ENCODE results near the gene FTO. TPM values are rescaled to one million over a fixed set of nuclear protein-coding genes. Genes with fewer than 3 reads are reported as not detected.
"Not testable (repeated sequence)": the region's sequence is repeated elsewhere in the genome, so short reads cannot be mapped to it uniquely, and the experiment has no call there.

FTO gene
- polyA plus RNA-seq, 3 donors: 16.8 to 51.0 (median 37.7) TPM

- Mint-ChIP-seq H3K4me3 (no peak overlapping the region), H3K9me3 (peaks cover 0 to 6% (median 2%) of the 10 kb centered on the region in 7 donors), H3K36me3 (no peaks in the 10 kb centered on the region), H3K27me3 (ENCODE audit: low read depth in 3 of 3) (peaks cover 0 to 6% (median 5%) of the 10 kb centered on the region in 3 donors), H3K27ac (peak overlapping the region in 1 of 7 donors; percentile 6), H3K4me1 (peaks cover 11% of the 10 kb centered on the region)
- Histone ChIP-seq H3K9ac (ENCODE audit: insufficient read depth, low read length, poor library complexity, severe bottlenecking) (no peak overlapping the region), H3K79me2 (ENCODE audit: insufficient read depth, low read length) (no peaks in the 10 kb centered on the region), H3K9me3 (replicated peaks in 1 of 2; ENCODE audit: control insufficient read depth in 1 of 2, insufficient read depth in 1 of 2, low read length in 2 of 2) (no peaks in the 10 kb centered on the region), H3K27me3 (ENCODE audit: control insufficient read depth in 2 of 2, insufficient read depth in 2 of 2, low read length in 2 of 2) (no peaks in the 10 kb centered on the region), H3K4me1 (ENCODE audit: control insufficient read depth in 1 of 2, insufficient read depth in 2 of 2, low read length in 2 of 2) (peaks cover 0 to 8% of the 10 kb centered on the region in 2 donors), H3K4me3 (replicated peaks in 1 of 3; ENCODE audit: low read depth in 2 of 3, low read length in 3 of 3) (no peak overlapping the region), H3K4me2 (replicated peaks; ENCODE audit: extremely low read depth, low read length, poor library complexity, severe bottlenecking) (no peak overlapping the region), H3K27ac (ENCODE audit: low read depth in 1 of 2, low read length in 2 of 2) (no peak overlapping the region), H4K20me1 (ENCODE audit: insufficient read depth, low read length) (no peaks in the 10 kb centered on the region), H2AFZ (ENCODE audit: insufficient read depth, low read depth, low read length, poor library complexity, severe bottlenecking) (no peak overlapping the region), H3K36me3 (replicated peaks in 1 of 2; ENCODE audit: control insufficient read depth in 1 of 2, insufficient read depth in 2 of 2, low read length in 2 of 2) (no peaks in the 10 kb centered on the region)
- no peak for TF ChIP-seq CTCF (IDR thresholded peaks at IDR 0.05)
- intact Hi-C loops (cut with micrococcal nuclease): no loop called here
- 100% methylated on average over 1 of the region's 3 CpGs for WGBS (ENCODE audit: insufficient coverage)
- DNase-seq: no peak
These were observed 476.7 kb downstream of the FTO start for GRCh38 chr16:54180421-54181359.

- H3K36me3 ChIP-seq (replicated peaks in 1 of 2; ENCODE audit: control insufficient read depth in 1 of 2, insufficient read depth in 2 of 2, low read length in 2 of 2); H3K27me3 Mint-ChIP-seq (ENCODE audit: low read depth in 3 of 3); H3K9ac ChIP-seq (ENCODE audit: insufficient read depth, low read length, poor library complexity, severe bottlenecking); H3K9me3 Mint-ChIP-seq; DNase-seq; intact Hi-C loops (cut with micrococcal nuclease); H3K27ac Mint-ChIP-seq; H3K4me3 ChIP-seq (replicated peaks in 1 of 3; ENCODE audit: low read depth in 2 of 3, low read length in 3 of 3); H3K4me1 ChIP-seq (ENCODE audit: control insufficient read depth in 1 of 2, insufficient read depth in 2 of 2, low read length in 2 of 2); H3K79me2 ChIP-seq (ENCODE audit: insufficient read depth, low read length); H3K4me1 Mint-ChIP-seq; H4K20me1 ChIP-seq (ENCODE audit: insufficient read depth, low read length); H3K27ac ChIP-seq (ENCODE audit: low read depth in 1 of 2, low read length in 2 of 2); H3K9me3 ChIP-seq (replicated peaks in 1 of 2; ENCODE audit: control insufficient read depth in 1 of 2, insufficient read depth in 1 of 2, low read length in 2 of 2); H3K4me2 ChIP-seq (replicated peaks; ENCODE audit: extremely low read depth, low read length, poor library complexity, severe bottlenecking); H3K36me3 Mint-ChIP-seq; H3K27me3 ChIP-seq (ENCODE audit: control insufficient read depth in 2 of 2, insufficient read depth in 2 of 2, low read length in 2 of 2); H3K4me3 Mint-ChIP-seq; H2AFZ ChIP-seq (ENCODE audit: insufficient read depth, low read depth, low read length, poor library complexity, severe bottlenecking): not testable (repeated sequence)
- 100% methylated on average over 3 of the region's 10 CpGs for WGBS (ENCODE audit: insufficient coverage)
These were observed 477.9 kb downstream of the FTO start for GRCh38 chr16:54181683-54182329.

Measured in CD14-positive monocyte (primary cell).